Upper lobe of left lung (tissue), 4 donors: ENCODE data around the gene DNMT3A.

Source experiments
- EP300 ChIP-seq, 4 donors: sonication (generic); formaldehyde crosslinking; IDR thresholded peaks; one replicate each; pipeline ENCODE4 v1.5.1; 2017; ENCODE audit warnings: antibody characterized with exemption in 4 of 4, control low read depth in 2 of 4
- POLR2A ChIP-seq, 4 donors: fragments of 450-650 bp; IDR thresholded peaks; one replicate each; pipeline ENCODE4 v1.5.1; 2016 to 2017; ENCODE audit warnings: antibody characterized with exemption in 4 of 4, mild to moderate bottlenecking in 2 of 4
- POLR2AphosphoS5 ChIP-seq, 2 donors: sonication (generic); formaldehyde crosslinking; IDR thresholded peaks; one replicate each; pipeline ENCODE4 v1.5.1; 2017; ENCODE audit warnings: antibody characterized with exemption in 2 of 2
- TF ChIP-seq, protein P1 (sequence below), 6 experiments: fragments of 450-650 bp in 4 of 6; fragments of 200-600 bp in 2 of 6; sonication (generic) in 2 of 6; IDR thresholded peaks; one replicate each; pipeline ENCODE4 v1.5.1; 2016 to 2019; ENCODE audit warnings: antibody characterized with exemption in 6 of 6

DNA sequence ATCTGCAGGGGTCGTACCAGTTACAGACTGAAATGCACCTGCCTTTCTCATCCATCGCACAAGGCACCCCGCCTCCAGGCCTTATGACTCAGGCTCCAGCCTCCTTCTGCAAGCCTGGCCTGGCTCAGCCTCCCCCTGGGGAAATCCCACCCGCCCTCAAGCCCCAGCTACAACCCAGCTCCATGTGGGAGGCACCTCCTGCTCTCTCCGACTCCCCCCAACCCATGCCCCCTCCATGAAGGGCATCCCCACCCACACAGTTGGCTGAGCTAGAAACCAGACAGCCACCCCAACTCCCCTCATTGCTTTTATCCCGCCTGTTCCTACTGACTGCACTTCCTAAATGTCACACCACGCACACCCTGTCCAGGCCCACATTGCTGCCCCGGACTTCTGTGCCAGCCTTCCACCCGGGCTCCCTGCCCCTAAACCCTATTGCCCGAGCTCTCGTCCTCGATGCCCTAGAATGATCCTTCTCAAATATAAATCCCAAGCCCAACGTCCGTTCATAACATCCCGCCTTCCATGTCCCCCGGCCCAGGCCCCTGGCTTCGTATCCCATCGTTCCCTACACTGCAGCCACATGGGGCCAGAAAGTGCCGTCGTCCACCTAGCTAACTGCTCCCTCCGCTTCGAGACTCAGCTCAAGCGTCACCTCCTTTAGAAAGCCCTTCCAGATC, 9.9 kb downstream of the DNMT3A start:
- TF ChIP-seq, protein P1, sequence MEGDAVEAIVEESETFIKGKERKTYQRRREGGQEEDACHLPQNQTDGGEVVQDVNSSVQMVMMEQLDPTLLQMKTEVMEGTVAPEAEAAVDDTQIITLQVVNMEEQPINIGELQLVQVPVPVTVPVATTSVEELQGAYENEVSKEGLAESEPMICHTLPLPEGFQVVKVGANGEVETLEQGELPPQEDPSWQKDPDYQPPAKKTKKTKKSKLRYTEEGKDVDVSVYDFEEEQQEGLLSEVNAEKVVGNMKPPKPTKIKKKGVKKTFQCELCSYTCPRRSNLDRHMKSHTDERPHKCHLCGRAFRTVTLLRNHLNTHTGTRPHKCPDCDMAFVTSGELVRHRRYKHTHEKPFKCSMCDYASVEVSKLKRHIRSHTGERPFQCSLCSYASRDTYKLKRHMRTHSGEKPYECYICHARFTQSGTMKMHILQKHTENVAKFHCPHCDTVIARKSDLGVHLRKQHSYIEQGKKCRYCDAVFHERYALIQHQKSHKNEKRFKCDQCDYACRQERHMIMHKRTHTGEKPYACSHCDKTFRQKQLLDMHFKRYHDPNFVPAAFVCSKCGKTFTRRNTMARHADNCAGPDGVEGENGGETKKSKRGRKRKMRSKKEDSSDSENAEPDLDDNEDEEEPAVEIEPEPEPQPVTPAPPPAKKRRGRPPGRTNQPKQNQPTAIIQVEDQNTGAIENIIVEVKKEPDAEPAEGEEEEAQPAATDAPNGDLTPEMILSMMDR (IDR thresholded peaks at IDR 0.05), result no peak
- TF ChIP-seq POLR2A (IDR thresholded peaks at IDR 0.05) (no peak), EP300 (IDR thresholded peaks at IDR 0.05) (no peak), POLR2AphosphoS5 (IDR thresholded peaks at IDR 0.05) (no peak)
